Smooth muscle cell (in vitro differentiated cells): ENCODE measurements around the gene GCG. TPM values are rescaled to one million over a fixed set of nuclear protein-coding genes. Genes with fewer than 3 reads are reported as not detected.

ENCODE experiments used
- DNase-seq: peaks from one replicate; lab custom pipeline; 2025; ENCODE audit not compliant: unreplicated experiment; lab: John Stamatoyannopoulos, UW
- H2AFZ ChIP-seq: fragments of 200-600 bp; sonication (generic); 2 replicates; pipeline ENCODE4 v1.6.0; 2016; ENCODE audit warnings: antibody characterized with exemption, low read depth, mild to moderate bottlenecking
- H3F3A ChIP-seq: fragments of 200-600 bp; sonication (generic); 2 replicates; pipeline ENCODE4 v1.6.0; 2017; ENCODE audit warnings: antibody characterized with exemption, low read depth
- H3K27ac ChIP-seq: fragments of 200-600 bp; sonication (generic); 2 replicates; pipeline ENCODE4 v1.5.1; 2016; ENCODE audit warnings: low read depth, mild to moderate bottlenecking
- H3K27me3 ChIP-seq: fragments of 200-600 bp; sonication (generic); 2 replicates; pipeline ENCODE4 v1.6.1; 2016; ENCODE audit warnings: low read depth, mild to moderate bottlenecking
- H3K36me3 ChIP-seq: fragments of 200-600 bp; sonication (generic); 2 replicates; pipeline ENCODE4 v1.5.1; 2016; ENCODE audit warnings: low read depth
- H3K4me1 ChIP-seq: fragments of 200-600 bp; sonication (generic); 2 replicates; pipeline ENCODE4 v1.5.1; 2016; ENCODE audit warnings: low read depth
- H3K4me2 ChIP-seq: fragments of 200-600 bp; sonication (generic); 2 replicates; pipeline ENCODE4 v1.6.0; 2016; ENCODE audit warnings: mild to moderate bottlenecking
- H3K4me3 ChIP-seq: fragments of 200-600 bp; sonication (generic); 2 replicates; pipeline ENCODE4 v1.5.1; 2016; ENCODE audit warnings: mild to moderate bottlenecking
- H3K79me2 ChIP-seq: fragments of 200-600 bp; sonication (generic); 2 replicates; pipeline ENCODE4 v1.6.0; 2016; ENCODE audit warnings: low read depth, mild to moderate bottlenecking
- H3K9ac ChIP-seq: fragments of 200-600 bp; sonication (generic); 2 replicates; pipeline ENCODE4 v1.6.0; 2016; ENCODE audit warnings: low read depth
- H3K9me3 ChIP-seq: fragments of 200-600 bp; sonication (generic); replicated peaks from 2 replicates; pipeline ENCODE4 v1.5.1; 2016; ENCODE audit warnings: low read depth
- H4K20me1 ChIP-seq: fragments of 200-600 bp; sonication (generic); 2 replicates; pipeline ENCODE4 v1.6.0; 2016; ENCODE audit warnings: low read depth
- WGBS: methylation state at CpG from one replicate; pipeline ENCODE4 v1.1.7; 2016; ENCODE audit warnings: low lambda C conversion rate; 5-methylcytosine and 5-hydroxymethylcytosine counted together
- polyA plus RNA-seq: library from polyadenylated mRNA; unstranded; fragments of >200 nt; fragmentation: Nextera tagmentation; extraction: Ambion mirVana; gene quantifications from 2 replicates; pipeline ENCODE4 v1.2.1, GENCODE V29; 2016
- total RNA-seq: library from RNA; depleted of rRNA; stranded (reverse); fragments of >200 nt; gene quantifications from 2 replicates; pipeline ENCODE4 v1.2.3, GENCODE V29; 2014
- TF ChIP-seq, protein P1 (sequence below): fragments of 200-600 bp; sonication (generic); IDR thresholded peaks from 2 replicates; pipeline ENCODE4 v1.5.1; 2017; ENCODE audit warnings: borderline replicate concordance, mild to moderate bottlenecking, antibody characterized with exemption; ENCODE audit not compliant: insufficient read depth, poor library complexity, severe bottlenecking

The GCG gene
- total and polyA plus RNA-seq, 2 experiments from 2014 or later, result not detected

DNA sequence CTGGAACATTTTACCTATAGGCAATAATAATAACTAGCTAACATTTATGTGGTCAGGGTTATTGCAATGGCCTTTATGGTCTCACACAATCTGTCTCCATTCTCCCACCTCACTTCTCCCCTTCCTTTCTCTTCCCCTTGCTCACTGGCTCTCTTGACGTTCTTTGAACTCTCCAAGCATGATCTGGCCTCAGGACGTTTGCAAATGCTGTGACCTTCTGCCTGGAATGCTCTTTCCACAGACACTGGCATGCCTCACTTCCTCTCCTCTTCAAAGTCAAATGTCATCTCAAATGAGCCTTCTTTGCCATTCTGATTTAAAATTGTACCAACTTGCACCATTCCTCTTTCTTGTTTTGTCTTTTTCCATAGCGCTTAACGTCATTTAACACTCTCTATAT lies 25.3 kb upstream of the GCG start:
- Histone ChIP-seq H3K36me3 (peaks cover 3% of the 10 kb centered on the region), H3K4me1 (no peaks in the 10 kb centered on the region), H4K20me1 (no peaks in the 10 kb centered on the region), H3K9me3 (no peaks in the 10 kb centered on the region), H3K4me2 (no peak overlapping the region), H3F3A (no peaks in the 10 kb centered on the region), H3K79me2 (no peaks in the 10 kb centered on the region), H3K27me3 (no peaks in the 10 kb centered on the region), H3K27ac (no peak overlapping the region), H3K4me3 (no peak overlapping the region), H2AFZ (no peak overlapping the region), H3K9ac (no peak overlapping the region)
- no peak for DNase-seq
- 66% methylated on average over 4 of the region's 4 CpGs for WGBS
- TF ChIP-seq, protein P1, sequence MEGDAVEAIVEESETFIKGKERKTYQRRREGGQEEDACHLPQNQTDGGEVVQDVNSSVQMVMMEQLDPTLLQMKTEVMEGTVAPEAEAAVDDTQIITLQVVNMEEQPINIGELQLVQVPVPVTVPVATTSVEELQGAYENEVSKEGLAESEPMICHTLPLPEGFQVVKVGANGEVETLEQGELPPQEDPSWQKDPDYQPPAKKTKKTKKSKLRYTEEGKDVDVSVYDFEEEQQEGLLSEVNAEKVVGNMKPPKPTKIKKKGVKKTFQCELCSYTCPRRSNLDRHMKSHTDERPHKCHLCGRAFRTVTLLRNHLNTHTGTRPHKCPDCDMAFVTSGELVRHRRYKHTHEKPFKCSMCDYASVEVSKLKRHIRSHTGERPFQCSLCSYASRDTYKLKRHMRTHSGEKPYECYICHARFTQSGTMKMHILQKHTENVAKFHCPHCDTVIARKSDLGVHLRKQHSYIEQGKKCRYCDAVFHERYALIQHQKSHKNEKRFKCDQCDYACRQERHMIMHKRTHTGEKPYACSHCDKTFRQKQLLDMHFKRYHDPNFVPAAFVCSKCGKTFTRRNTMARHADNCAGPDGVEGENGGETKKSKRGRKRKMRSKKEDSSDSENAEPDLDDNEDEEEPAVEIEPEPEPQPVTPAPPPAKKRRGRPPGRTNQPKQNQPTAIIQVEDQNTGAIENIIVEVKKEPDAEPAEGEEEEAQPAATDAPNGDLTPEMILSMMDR, result no peak

DNA sequence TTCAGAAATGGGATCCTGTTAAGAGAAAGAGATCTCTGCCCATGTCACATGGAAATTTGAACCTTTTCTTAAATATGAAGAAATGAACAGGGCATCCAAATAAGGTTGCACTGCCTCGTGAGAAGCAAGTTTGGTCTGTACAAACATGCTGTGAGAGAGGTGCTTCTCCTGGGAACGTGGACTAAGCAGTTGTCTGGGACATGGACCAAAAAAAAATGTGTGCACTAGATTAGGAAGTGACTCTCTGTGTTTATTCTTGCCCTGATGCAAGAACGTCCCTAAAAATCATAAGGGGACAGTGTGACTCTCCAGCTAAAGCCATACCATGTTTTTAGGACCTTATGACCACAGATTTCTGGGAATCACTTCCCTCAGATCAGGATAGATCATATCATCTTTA lies 23.7 kb upstream of the GCG start:
- DNase-seq, result no peak
- H3K9ac ChIP-seq, result no peak overlapping the region
- H3K79me2 ChIP-seq, result no peaks in the 10 kb centered on the region
- no peak overlapping the region for H3K4me3 ChIP-seq
- 55% methylated on average over 3 of the region's 3 CpGs for WGBS
- TF ChIP-seq, protein P1, result no peak
- H3K27ac ChIP-seq, result peak overlapping the region; percentile 71
- H3K27me3 ChIP-seq, result no peaks in the 10 kb centered on the region
- H3K9me3 ChIP-seq, result no peaks in the 10 kb centered on the region
- no peaks in the 10 kb centered on the region for H4K20me1 ChIP-seq
- H3K4me1 ChIP-seq, result no peaks in the 10 kb centered on the region
- no peaks in the 10 kb centered on the region for H3F3A ChIP-seq
- H3K4me2 ChIP-seq, result peak overlapping the region; percentile 43
- no peak overlapping the region for H2AFZ ChIP-seq
- no peaks in the 10 kb centered on the region for H3K36me3 ChIP-seq

DNA sequence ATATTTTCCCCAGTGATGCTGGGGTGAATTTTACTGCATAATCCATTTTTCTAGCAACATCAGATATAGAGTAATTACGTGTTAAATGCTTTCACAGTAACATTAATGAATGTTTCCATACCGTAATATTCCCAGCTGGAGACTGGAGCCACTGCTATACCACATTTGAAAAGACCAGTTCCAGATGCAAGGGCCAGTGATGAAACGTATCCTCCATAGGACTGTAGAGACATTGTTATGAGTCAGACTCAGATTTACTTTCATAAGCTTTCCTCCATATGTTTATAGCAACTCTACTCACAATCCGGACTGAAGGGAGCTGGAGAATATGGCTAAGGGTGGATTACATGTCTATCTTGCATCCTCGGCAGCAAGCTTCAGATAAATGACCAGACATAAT lies 22.7 kb upstream of the GCG start:
- H3K36me3 ChIP-seq, result no peaks in the 10 kb centered on the region

More for the DNA sequence above, 22.7 kb upstream of the GCG start:
- 29% methylated on average over 5 of the region's 5 CpGs for WGBS
- Histone ChIP-seq H4K20me1 (no peaks in the 10 kb centered on the region), H3K27ac (peak overlapping the region; percentile 71), H3K9ac (no peak overlapping the region), H3K9me3 (no peaks in the 10 kb centered on the region), H3K4me2 (peak overlapping the region; percentile 43), H3K4me1 (no peaks in the 10 kb centered on the region), H3K27me3 (no peaks in the 10 kb centered on the region), H3K4me3 (no peak overlapping the region), H3F3A (no peaks in the 10 kb centered on the region), H3K79me2 (no peaks in the 10 kb centered on the region), H2AFZ (no peak overlapping the region)
- no peak for DNase-seq
- TF ChIP-seq, protein P1, result no peak
